ENCODE results near the gene TJP1. TPM values are rescaled to one million over a fixed set of nuclear protein-coding genes. Genes with fewer than 3 reads are reported as not detected.

Gene TJP1
- total RNA-seq, 1 donor from 2014 or later, result 159 TPM

- no peak overlapping the region for H3K4me3 Mint-ChIP-seq
- H3K4me1 Mint-ChIP-seq, result peaks cover 46% of the 10 kb centered on the region
- no peaks in the 10 kb centered on the region for H3K36me3 Mint-ChIP-seq
- no peaks in the 10 kb centered on the region for H3K9me3 Mint-ChIP-seq
- DNase-seq (ENCODE audit: low spot score in 2 of 2, unreplicated experiment in 2 of 2), result no peak
- TF ChIP-seq CTCF (IDR thresholded peaks at IDR 0.05; ENCODE audit: unreplicated experiment), result no peak
- H3K27me3 Mint-ChIP-seq (ENCODE audit: low read depth), result no peaks in the 10 kb centered on the region
- peak overlapping the region; percentile 66 for H3K27ac Mint-ChIP-seq
Measured at GRCh38 chr15:29864501-29864900, 42.2 kb upstream of the TJP1 start.

GRCh38 chr15:29863438-29863837 is 41.2 kb upstream of the TJP1 start:
- no peak for TF ChIP-seq CTCF (IDR thresholded peaks at IDR 0.05; ENCODE audit: unreplicated experiment)
- Mint-ChIP-seq H3K4me1 (peaks cover 36% of the 10 kb centered on the region), H3K27me3 (ENCODE audit: low read depth) (no peaks in the 10 kb centered on the region), H3K9me3 (no peaks in the 10 kb centered on the region), H3K36me3 (no peaks in the 10 kb centered on the region), H3K4me3 (no peak overlapping the region), H3K27ac (no peak overlapping the region)
- DNase-seq (ENCODE audit: low spot score in 2 of 2, unreplicated experiment in 2 of 2), result no peak

- H3K27ac Mint-ChIP-seq, result no peak overlapping the region
- H3K4me3 Mint-ChIP-seq, result no peak overlapping the region
- no peak for DNase-seq (ENCODE audit: low spot score in 2 of 2, unreplicated experiment in 2 of 2)
- peaks cover 29% of the 10 kb centered on the region for H3K4me1 Mint-ChIP-seq
- no peaks in the 10 kb centered on the region for H3K36me3 Mint-ChIP-seq
- no peaks in the 10 kb centered on the region for H3K9me3 Mint-ChIP-seq
- TF ChIP-seq CTCF (IDR thresholded peaks at IDR 0.05; ENCODE audit: unreplicated experiment), result no peak
- H3K27me3 Mint-ChIP-seq (ENCODE audit: low read depth), result no peaks in the 10 kb centered on the region
Measured at GRCh38 chr15:29862271-29862670, 40.0 kb upstream of the TJP1 start.

GRCh38 chr15:29860872-29861271 is 38.6 kb upstream of the TJP1 start:
- Mint-ChIP-seq H3K4me3 (no peak overlapping the region), H3K27ac (no peak overlapping the region), H3K36me3 (no peaks in the 10 kb centered on the region), H3K9me3 (peaks cover 4% of the 10 kb centered on the region), H3K4me1 (peaks cover 15% of the 10 kb centered on the region), H3K27me3 (ENCODE audit: low read depth) (no peaks in the 10 kb centered on the region)
- TF ChIP-seq CTCF (IDR thresholded peaks at IDR 0.05; ENCODE audit: unreplicated experiment), result no peak
- DNase-seq (ENCODE audit: low spot score in 2 of 2, unreplicated experiment in 2 of 2), result no peak

GRCh38 chr15:29859973-29860715 is 37.9 kb upstream of the TJP1 start:
- no peak for TF ChIP-seq CTCF (IDR thresholded peaks at IDR 0.05; ENCODE audit: unreplicated experiment)
- no peak for DNase-seq (ENCODE audit: low spot score in 2 of 2, unreplicated experiment in 2 of 2)
- H3K27me3 Mint-ChIP-seq (ENCODE audit: low read depth), result no peaks in the 10 kb centered on the region
- peaks cover 7% of the 10 kb centered on the region for H3K9me3 Mint-ChIP-seq
- H3K27ac Mint-ChIP-seq, result no peak overlapping the region
- peaks cover 8% of the 10 kb centered on the region for H3K4me1 Mint-ChIP-seq
- H3K36me3 Mint-ChIP-seq, result no peaks in the 10 kb centered on the region
- no peak overlapping the region for H3K4me3 Mint-ChIP-seq
